H7 (cell line): Measurements from ENCODE around the gene OLFML2B. TPM values are rescaled to one million over a fixed set of nuclear protein-coding genes. Genes with fewer than 3 reads are reported as not detected.

Experiments
- DNase-seq: peaks from one replicate; pipeline ENCODE4 v3.0.0; 2012
- H3K27me3 ChIP-seq: 2 replicates; pipeline ENCODE4 v1.6.0; 2011; ENCODE audit warnings: mild to moderate bottlenecking, low read length; ENCODE audit not compliant: control insufficient read depth, insufficient read depth
- H3K36me3 ChIP-seq: replicated peaks from 2 replicates; pipeline ENCODE4 v1.5.1; 2011; ENCODE audit warnings: low read length; ENCODE audit not compliant: control insufficient read depth, insufficient read depth
- H3K4me3 ChIP-seq: 2 replicates; pipeline ENCODE4 v1.5.1; 2011; ENCODE audit warnings: low read depth, mild to moderate bottlenecking, control low read depth, low read length, moderate library complexity; ENCODE audit not compliant: insufficient read depth
- total RNA-seq: library from RNA; depleted of rRNA; stranded (reverse); fragments of >200 nt; shearing (Covaris generic); gene quantifications from 2 replicates; pipeline ENCODE4 v1.2.3, GENCODE V29; 2014

The OLFML2B gene
- total RNA-seq, 1 experiment from 2014 or later = 0.45 TPM

DNA sequence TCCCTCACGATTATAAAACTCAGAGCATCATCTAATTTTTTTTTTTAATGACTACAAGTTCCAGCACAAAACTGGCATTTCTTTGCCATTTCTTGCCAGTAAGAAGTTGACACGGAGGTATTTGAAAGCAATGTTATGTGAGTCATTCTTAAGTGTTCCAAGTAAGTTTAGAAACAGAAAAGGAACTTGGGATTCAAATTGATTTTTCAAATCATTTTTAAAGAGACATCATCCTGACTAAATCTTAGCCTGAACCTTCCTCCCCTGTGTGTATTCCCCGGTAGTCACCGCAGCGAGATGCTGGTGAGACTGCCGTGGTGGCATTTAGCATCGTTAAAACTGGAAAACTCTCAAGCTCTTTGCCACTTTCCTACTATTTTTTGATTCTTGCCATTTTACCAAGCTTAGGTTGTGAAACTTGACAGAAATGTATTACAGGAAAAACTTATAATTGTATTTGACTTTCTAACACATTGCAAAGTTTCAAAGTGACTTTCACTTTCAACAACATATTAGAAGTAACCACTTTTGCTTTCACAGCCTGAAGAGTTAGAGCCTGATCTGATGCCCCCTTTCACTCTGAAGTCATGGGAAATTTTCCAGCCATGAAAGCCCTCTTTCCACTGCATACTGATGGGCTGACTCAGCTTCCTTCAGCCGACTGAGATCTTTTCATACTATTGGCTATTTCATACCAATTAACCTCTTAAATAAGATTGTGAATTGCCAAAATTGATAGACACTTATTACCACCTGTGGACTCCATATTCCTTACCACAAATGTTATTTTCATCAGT lies 61.4 kb downstream of the OLFML2B start:
- DNase-seq = no peak
- Histone ChIP-seq H3K4me3 (no peak overlapping the region), H3K27me3 (no peaks in the 10 kb centered on the region), H3K36me3 (no peaks in the 10 kb centered on the region)

DNA sequence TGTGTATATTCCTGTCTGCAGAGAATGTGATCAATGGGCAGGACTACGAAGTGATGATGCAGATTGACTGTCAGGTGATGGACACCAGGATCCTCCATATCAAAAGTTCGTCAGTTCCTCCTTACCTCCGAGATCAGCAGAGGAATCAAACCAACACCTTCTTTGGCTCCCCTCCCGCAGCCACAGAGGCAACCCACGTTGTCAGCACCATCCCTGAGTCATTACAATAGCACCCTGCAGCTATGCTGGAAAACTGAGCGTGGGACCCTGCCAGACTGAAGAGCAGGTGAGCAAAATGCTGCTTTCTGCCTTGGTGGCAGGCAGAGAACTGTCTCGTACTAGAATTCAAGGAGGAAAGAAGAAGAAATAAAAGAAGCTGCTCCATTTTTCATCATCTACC lies 65.2 kb downstream of the OLFML2B start:
- DNase-seq = no peak
- H3K27me3 ChIP-seq = no peaks in the 10 kb centered on the region

DNA sequence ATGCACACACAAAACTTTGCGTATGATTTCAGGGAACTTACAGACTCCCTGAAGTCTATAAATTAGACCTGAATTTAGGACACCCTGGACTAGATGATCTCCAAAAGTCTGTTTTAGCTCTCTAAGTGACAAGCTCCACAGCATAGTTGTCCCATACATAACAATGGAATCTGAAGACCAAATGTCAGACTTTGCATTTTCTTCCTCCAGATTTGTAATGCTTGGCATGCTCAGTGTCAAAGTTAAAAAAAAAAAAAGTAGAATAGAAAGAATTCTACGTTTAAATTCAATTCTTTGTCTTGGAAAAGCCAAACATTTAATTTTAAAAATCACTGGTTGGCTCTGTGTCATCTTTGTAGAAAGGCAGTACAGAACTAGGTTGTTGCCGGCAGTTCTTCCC lies 66.7 kb downstream of the OLFML2B start:
- no peaks in the 10 kb centered on the region for H3K27me3 ChIP-seq
- DNase-seq = no peak
- H3K36me3 ChIP-seq = no peaks in the 10 kb centered on the region
- no peak overlapping the region for H3K4me3 ChIP-seq

More for the DNA sequence above, 65.2 kb downstream of the OLFML2B start:
- Histone ChIP-seq H3K4me3 (no peak overlapping the region), H3K36me3 (no peaks in the 10 kb centered on the region)

DNA sequence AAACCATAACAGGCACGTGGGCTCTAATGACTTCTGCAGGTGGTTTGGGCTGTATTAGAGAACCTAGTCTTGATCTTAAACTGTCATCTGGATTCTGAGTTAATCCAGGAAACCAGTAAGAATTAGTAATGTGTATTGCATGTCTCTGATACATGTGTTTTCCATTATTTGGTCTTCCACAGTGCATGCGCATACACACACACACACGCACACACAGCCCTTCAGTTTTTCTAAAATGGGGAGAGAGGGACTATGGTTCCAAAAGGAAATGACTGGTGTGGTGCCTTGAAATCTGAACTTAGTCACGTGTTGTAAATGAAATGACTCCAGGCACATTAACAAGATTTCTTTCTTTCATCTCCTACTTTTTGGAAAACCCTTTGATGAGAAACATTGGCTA lies 67.6 kb downstream of the OLFML2B start:
- no peak overlapping the region for H3K4me3 ChIP-seq
- H3K27me3 ChIP-seq = no peaks in the 10 kb centered on the region
- DNase-seq = no peak
- no peaks in the 10 kb centered on the region for H3K36me3 ChIP-seq

DNA sequence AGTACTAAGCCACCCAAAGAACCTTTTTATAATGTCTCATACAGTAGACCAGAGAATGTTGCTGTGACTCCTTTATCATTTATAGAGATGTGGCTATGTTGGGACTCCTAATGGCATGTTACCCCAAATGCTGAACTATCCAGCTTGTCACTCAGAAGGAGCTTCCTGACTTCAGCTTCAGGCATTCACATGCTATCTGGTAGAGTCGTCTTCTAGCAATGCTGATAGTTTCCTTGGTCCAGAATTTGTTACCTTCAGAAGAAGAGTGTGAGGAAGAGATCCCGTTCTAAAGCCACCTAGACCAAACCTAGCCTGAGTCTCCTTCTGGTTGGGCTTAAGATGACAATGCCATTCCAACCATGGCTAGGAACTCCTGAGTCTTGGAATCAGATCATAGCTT lies 68.1 kb downstream of the OLFML2B start:
- DNase-seq = no peak
- Histone ChIP-seq H3K27me3 (no peaks in the 10 kb centered on the region), H3K36me3 (no peaks in the 10 kb centered on the region), H3K4me3 (no peak overlapping the region)

DNA sequence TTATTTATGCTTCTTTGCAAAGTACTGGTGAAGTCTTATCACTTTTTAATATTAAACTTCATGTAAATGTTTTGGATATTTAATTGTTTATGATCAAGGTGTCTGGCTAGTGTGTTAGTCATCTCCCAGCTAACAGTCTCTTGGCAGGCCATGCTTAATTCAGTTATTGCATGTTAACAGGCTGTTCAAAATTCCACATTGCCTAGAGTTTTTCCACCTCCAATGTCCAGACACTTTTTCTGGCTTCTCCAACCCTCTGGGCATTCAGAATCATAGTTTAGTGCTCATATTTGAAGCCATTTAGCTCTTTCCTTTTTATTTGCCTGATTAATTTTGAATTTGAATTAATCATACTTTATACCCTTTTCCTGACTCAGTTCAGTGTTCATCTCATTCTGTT lies 69.2 kb downstream of the OLFML2B start:
- DNase-seq = no peak
- no peaks in the 10 kb centered on the region for H3K36me3 ChIP-seq
- no peak overlapping the region for H3K4me3 ChIP-seq
- H3K27me3 ChIP-seq = no peaks in the 10 kb centered on the region

DNA sequence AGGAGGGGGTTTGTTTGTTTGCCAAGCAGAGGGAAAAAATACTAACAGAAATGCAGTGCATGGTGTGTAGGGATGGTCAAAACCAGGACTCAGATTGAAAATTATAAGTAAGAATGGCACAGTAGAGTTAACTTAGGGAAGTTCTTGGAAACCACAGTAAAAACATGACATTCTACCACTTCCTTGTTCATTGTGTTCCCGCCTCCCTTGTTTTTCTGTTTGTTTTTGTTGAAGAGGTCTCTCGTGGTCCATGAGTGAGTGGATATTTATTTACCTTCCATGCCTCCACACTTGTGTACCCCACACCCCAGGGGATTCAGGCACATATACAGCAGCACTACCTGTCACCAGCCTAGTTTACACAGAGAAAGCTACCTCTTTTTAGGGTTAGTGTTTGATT lies 69.6 kb downstream of the OLFML2B start:
- Histone ChIP-seq H3K4me3 (no peak overlapping the region), H3K36me3 (no peaks in the 10 kb centered on the region)

DNA sequence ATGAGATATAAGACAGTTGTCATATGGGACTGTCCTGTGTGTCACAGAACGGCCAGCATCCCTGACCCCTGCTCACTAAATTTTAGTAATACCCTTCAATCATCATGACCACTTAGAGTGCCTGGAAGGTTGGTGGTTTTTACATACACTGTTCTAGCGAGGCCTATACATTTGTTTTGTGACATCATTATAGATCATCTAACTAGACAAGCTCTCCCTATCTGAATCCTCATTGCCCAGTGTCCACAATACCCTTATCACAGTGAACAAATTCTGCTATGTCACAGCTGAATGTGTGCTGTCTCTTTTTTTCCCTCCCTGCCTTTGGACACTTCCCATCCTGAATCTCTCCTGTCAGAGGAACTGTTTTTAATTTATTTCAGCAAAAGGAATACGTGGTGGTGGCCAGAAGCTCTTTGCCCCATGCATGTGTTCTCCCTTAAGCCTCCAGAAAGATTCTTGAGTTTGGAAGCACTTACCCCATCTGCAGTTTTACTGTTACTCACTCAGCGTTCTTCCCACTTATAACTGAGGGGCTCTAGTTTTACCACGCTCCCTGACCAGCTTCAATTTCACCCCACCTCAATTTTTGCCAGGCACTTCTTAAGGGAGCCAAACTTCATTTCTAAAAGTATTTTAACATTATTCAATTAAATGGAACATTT lies 70.3 kb downstream of the OLFML2B start:
- no peak for DNase-seq
- no peaks in the 10 kb centered on the region for H3K36me3 ChIP-seq
- no peak overlapping the region for H3K4me3 ChIP-seq
- H3K27me3 ChIP-seq = no peaks in the 10 kb centered on the region

More for the DNA sequence above, 69.6 kb downstream of the OLFML2B start:
- no peak for DNase-seq
- H3K27me3 ChIP-seq = no peaks in the 10 kb centered on the region

DNA sequence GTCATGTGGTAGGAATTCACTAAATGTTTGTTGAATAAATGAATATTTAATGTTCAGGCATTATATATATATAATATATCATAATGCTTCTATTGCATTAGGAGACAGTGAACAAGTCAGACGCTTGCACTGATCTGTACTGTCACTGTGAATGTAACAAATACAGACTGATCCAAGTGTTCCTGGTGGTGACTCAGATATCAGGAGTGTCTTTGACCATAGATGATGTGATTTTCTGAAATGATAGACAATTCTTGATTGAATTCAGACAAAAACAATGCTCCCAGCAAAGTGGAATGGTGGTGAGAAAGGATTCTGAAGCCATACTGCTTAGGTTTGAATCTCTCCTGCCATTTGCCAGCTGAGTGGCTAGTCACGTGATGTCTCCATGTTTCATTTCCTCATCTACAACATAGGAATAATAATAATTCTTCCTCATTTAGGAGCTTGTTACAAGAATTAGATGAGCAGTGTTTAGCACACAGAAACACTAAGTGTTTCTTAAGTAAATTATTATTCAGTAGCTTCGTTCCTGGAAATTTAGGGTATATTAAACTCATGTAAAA lies 71.0 kb downstream of the OLFML2B start:
- Histone ChIP-seq H3K4me3 (no peak overlapping the region), H3K27me3 (no peaks in the 10 kb centered on the region), H3K36me3 (no peaks in the 10 kb centered on the region)
- no peak for DNase-seq

DNA sequence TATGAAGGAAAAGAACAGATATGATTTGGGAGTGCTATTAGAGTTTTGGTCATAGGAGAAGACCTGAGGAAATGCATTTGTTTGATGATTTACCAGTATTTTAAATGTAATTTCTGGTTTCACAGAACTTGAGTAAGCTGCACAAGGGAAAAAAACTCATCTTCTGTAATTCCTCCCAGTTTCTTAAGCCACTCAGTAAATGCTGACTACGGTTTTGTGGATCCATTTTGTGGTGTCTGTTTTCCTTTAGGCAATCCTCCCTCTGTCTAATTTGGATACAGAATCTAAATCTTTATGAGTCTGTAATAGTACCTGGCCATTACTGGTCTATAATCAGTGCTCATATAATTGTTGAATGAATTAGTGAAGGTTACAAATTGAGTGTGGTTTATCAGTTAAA lies 72.0 kb downstream of the OLFML2B start:
- no peak for DNase-seq
- no peaks in the 10 kb centered on the region for H3K36me3 ChIP-seq
- H3K4me3 ChIP-seq = no peak overlapping the region
- no peaks in the 10 kb centered on the region for H3K27me3 ChIP-seq

DNA sequence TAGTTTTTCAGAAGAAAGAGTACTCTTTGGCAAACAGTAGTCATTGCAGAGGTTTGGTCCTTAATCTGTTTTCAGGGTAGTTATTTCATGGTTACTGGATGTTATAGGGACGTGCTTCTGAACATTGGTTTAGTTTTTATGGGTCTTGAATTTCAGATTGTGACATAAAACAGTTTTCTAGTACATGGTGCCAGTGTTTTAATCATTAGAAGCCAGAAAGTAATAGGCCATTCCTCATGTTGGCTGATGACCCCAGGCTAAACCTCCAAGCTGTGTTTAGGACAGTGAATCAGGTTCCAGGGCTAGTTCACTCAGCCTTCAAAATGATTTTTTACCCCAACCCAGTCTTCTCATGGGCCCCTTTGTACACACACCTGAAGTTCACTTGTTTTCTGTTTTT lies 73.3 kb downstream of the OLFML2B start:
- Histone ChIP-seq H3K27me3 (no peaks in the 10 kb centered on the region), H3K4me3 (no peak overlapping the region)

DNA sequence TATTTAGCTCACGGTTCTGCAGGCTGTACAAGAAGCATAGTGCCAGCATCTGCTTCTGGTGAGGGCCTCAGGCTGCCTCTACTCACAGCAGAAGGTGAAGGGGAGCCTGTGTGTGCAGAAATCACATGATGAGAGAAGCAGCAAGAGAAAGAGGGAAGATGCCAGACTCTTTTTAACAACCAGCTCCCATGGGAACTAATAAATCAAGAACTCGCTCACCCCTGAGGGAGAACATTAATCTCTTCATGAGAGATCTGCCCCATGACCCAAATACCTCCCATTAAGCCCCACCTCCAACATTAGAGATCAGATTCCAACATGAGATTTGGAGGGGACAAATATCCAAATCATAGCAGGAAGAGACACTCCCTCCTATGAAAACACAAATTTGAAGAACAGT lies 74.1 kb downstream of the OLFML2B start:
- H3K36me3 ChIP-seq = no peaks in the 10 kb centered on the region
- no peak overlapping the region for H3K4me3 ChIP-seq
- no peak for DNase-seq
- no peaks in the 10 kb centered on the region for H3K27me3 ChIP-seq

More for the DNA sequence above, 73.3 kb downstream of the OLFML2B start:
- no peaks in the 10 kb centered on the region for H3K36me3 ChIP-seq
- DNase-seq = no peak

DNA sequence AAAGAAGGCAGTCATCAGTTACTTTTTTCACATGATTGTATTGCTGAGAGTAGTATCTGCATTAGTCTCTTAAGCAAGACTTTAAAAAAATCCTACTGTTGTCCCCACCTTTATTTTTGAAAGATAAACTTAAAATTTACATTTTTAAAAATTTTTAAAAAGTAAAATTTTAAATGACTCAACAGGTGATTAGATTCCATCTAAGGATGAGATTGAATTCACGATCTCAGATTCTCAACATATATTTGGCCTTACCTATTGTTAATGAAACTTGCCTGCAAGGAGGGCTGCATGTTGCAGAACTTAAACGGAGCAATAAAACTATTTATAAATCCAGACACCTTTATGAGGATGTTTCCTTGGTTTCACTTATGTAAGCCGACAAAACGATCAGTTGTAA lies 75.2 kb downstream of the OLFML2B start:
- no peaks in the 10 kb centered on the region for H3K27me3 ChIP-seq
- no peaks in the 10 kb centered on the region for H3K36me3 ChIP-seq
- no peak overlapping the region for H3K4me3 ChIP-seq
- DNase-seq = no peak

DNA sequence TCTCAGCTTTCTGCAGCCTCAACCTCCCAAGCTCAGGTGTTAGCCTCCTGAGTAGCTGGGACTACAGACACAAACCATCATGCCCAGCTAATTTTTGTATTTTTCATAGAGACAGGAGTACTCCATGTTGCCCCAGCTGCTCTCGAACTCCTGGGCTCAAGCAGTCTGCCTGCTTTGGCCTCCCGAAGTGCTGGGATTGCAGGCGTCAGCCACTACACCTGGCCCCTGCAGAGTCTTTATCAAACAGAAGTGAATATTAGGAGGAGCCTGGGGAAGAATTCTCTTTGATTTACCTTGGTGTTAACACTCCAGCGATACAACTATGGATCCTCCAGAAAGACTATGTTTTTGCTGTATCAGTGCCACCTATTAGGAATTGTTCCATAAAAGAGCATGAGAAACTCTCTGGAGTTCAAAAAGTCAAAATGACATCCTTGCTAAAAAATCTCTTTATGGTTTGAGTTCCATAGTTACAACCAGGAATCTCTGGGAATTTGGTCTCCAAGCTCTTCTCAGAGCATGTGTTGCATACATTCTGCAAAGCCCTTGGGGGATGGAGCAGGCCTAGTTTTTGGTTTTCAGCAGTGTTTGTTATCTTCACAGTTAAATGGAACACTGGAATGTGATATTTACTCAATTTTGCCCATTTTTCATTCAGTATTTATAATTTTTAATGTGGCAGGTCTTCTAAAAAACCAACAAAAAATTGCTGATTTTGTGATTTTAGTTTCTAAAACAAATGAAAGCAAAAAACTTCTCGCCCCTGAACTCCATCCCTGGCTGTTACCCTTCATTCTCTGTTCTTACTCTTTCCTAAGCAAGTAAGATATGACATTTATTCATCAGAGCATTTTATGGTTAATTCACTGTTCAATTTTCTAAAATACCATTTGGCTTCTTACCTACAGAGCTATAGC lies 77.3 kb downstream of the OLFML2B start:
- Histone ChIP-seq H3K27me3 (no peaks in the 10 kb centered on the region), H3K36me3 (no peaks in the 10 kb centered on the region), H3K4me3 (no peak overlapping the region)
- DNase-seq = no peak
